Lung (tissue), 12 donors: ENCODE results near the gene FBXO34. TPM values are rescaled to one million over a fixed set of nuclear protein-coding genes. Genes with fewer than 3 reads are reported as not detected.

ENCODE experiments used
- ATAC-seq: fragments of 200-7000 bp; cut with Tn5 transposase; one replicate; pipeline ENCODE4 v1.9.1; 2020; ENCODE audit warnings: moderate number of reproducible peaks; ENCODE audit not compliant: insufficient read depth, low FRiP score
- DNase-seq, 3 donors: peaks; one replicate each; pipeline ENCODE4 v3.0.0-alpha.2; 2013 to 2017
- H3K27ac ChIP-seq, 2 donors: one replicate each; pipeline ENCODE4 v1.5.1; 2013; ENCODE audit warnings: mild to moderate bottlenecking in 2 of 2, moderate library complexity in 2 of 2, control low read depth in 1 of 2, inconsistent platforms in 1 of 2, low read depth in 1 of 2, low read length in 1 of 2
- H3K27me3 ChIP-seq, 3 donors: one replicate each; pipeline ENCODE4 v1.5.1; 2013; ENCODE audit warnings: low read length in 2 of 3; ENCODE audit not compliant: control insufficient read depth in 3 of 3, insufficient read depth in 3 of 3
- H3K36me3 ChIP-seq, 4 donors: one replicate each; pipeline ENCODE4 v1.5.1; 2013; ENCODE audit warnings: low read length in 4 of 4, mild to moderate bottlenecking in 1 of 4, moderate library complexity in 1 of 4; ENCODE audit not compliant: control insufficient read depth in 4 of 4, insufficient read depth in 4 of 4
- H3K4me1 ChIP-seq, 5 donors: one replicate each; pipeline ENCODE4 v1.5.1; 2013; ENCODE audit warnings: low read length in 5 of 5, mild to moderate bottlenecking in 2 of 5, moderate library complexity in 1 of 5; ENCODE audit not compliant: control insufficient read depth in 5 of 5, insufficient read depth in 5 of 5
- H3K4me3 ChIP-seq: one replicate; pipeline ENCODE4 v1.5.1; 2013; ENCODE audit warnings: mild to moderate bottlenecking, control low read depth, moderate library complexity
- H3K9ac ChIP-seq, 2 donors: one replicate each; pipeline ENCODE4 v1.5.1; 2013; ENCODE audit warnings: low read length in 2 of 2, control low read depth in 1 of 2; ENCODE audit not compliant: insufficient read depth in 1 of 2
- H3K9me3 ChIP-seq, 4 donors: one replicate each; pipeline ENCODE4 v1.5.1; 2013; ENCODE audit warnings: low read length in 3 of 4, mild to moderate bottlenecking in 1 of 4, moderate library complexity in 1 of 4; ENCODE audit not compliant: control insufficient read depth in 4 of 4, insufficient read depth in 3 of 4
- WGBS, 2 donors: extraction: QIAGEN DNeasy Blood & Tissue Kit; methylation state at CpG; one replicate each; pipeline ENCODE4 v1.1.7; 2013; 5-methylcytosine and 5-hydroxymethylcytosine counted together
- polyA plus RNA-seq, 2 donors: library from polyadenylated mRNA; stranded (reverse); fragments of 200-250 nt; gene quantifications; one replicate each; pipeline ENCODE4 v1.2.1, GENCODE V29; 2013
- total RNA-seq, 2 donors: library from RNA; depleted of rRNA in 1 of 2; stranded (reverse); fragments of >200 nt in 1 of 2; gene quantifications; one replicate each; pipeline ENCODE4 v1.2.1, GENCODE V29; 2014 to 2021
- TF ChIP-seq, protein P1 (sequence below): IDR thresholded peaks from 2 replicates; pipeline ENCODE4 v1.5.1; 2012; ENCODE audit warnings: mild to moderate bottlenecking; ENCODE audit errors: control extremely low read depth, extremely low read depth
- donor health status: control.
- donor health status: control.
- donor health status: Bipolar disorder and iron deficiency.
- donor health status: healthy.
- donor health status: DM: yes; HTN: yes; CAD: no.

Gene FBXO34
- total and polyA plus RNA-seq, 4 donors = 14.0 to 59.4 (median 22.2) TPM

- Histone ChIP-seq H3K4me3 (no peak overlapping the region), H3K9ac (no peak overlapping the region), H3K27ac (no peak overlapping the region), H3K36me3 (peaks cover 5 to 19% (median 10%) of the 10 kb centered on the region in 4 donors), H3K9me3 (no peaks in the 10 kb centered on the region), H3K27me3 (no peaks in the 10 kb centered on the region), H3K4me1 (no peaks in the 10 kb centered on the region)
- DNase-seq (no peak), ATAC-seq (no peak)
- TF ChIP-seq, protein P1, sequence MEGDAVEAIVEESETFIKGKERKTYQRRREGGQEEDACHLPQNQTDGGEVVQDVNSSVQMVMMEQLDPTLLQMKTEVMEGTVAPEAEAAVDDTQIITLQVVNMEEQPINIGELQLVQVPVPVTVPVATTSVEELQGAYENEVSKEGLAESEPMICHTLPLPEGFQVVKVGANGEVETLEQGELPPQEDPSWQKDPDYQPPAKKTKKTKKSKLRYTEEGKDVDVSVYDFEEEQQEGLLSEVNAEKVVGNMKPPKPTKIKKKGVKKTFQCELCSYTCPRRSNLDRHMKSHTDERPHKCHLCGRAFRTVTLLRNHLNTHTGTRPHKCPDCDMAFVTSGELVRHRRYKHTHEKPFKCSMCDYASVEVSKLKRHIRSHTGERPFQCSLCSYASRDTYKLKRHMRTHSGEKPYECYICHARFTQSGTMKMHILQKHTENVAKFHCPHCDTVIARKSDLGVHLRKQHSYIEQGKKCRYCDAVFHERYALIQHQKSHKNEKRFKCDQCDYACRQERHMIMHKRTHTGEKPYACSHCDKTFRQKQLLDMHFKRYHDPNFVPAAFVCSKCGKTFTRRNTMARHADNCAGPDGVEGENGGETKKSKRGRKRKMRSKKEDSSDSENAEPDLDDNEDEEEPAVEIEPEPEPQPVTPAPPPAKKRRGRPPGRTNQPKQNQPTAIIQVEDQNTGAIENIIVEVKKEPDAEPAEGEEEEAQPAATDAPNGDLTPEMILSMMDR = no peak
- WGBS, 2 donors = 82 to 90% methylated on average over 3 of the region's 3 CpGs
These were observed 95.0 kb downstream of the FBXO34 start for GRCh38 chr14:55366271-55366670.

- TF ChIP-seq, protein P1 = no peak
- no peak for DNase-seq
- no peaks in the 10 kb centered on the region for H3K4me1 ChIP-seq
- H3K9ac ChIP-seq = no peak overlapping the region
- no peaks in the 10 kb centered on the region for H3K27me3 ChIP-seq
- H3K4me3 ChIP-seq = no peak overlapping the region
- no peaks in the 10 kb centered on the region for H3K9me3 ChIP-seq
- WGBS, 2 donors = 90 to 92% methylated on average over 11 of the region's 11 CpGs
- no peak overlapping the region for H3K27ac ChIP-seq
- no peak for ATAC-seq
- peaks cover 5 to 19% (median 13%) of the 10 kb centered on the region in 4 donors for H3K36me3 ChIP-seq
These were observed 99.7 kb downstream of the FBXO34 start for GRCh38 chr14:55370883-55371455.

- peaks cover 5 to 31% (median 16%) of the 10 kb centered on the region in 4 donors for H3K36me3 ChIP-seq
These were observed 101.2 kb downstream of the FBXO34 start for GRCh38 chr14:55372423-55372822.

More at GRCh38 chr14:55372423-55372822, 101.2 kb downstream of the FBXO34 start:
- no peak overlapping the region for H3K9ac ChIP-seq
- H3K4me3 ChIP-seq = no peak overlapping the region
- 84 to 94% methylated on average over 1 of the region's 1 CpG for WGBS, 2 donors
- H3K4me1 ChIP-seq = no peaks in the 10 kb centered on the region
- DNase-seq = no peak
- no peak for ATAC-seq
- TF ChIP-seq, protein P1 = no peak
- H3K27me3 ChIP-seq = no peaks in the 10 kb centered on the region
- H3K27ac ChIP-seq = no peak overlapping the region
- no peaks in the 10 kb centered on the region for H3K9me3 ChIP-seq
